WTC11 (cell line): ENCODE measurements around the gene RAPGEF3. TPM values are rescaled to one million over a fixed set of nuclear protein-coding genes. Genes with fewer than 3 reads are reported as not detected.

Source experiments
- ATAC-seq: fragments of 200-7000 bp; cut with Tn5 transposase; 2 replicates; pipeline ENCODE4 v1.10.0; 2021; ENCODE audit warnings: mild to moderate bottlenecking, moderate library complexity
- CTCF ChIA-PET: fragments of 300-600 bp; sonication (Branson Sonifier 250); formaldehyde crosslinking; loops from one replicate; lab custom pipeline; 2021; ENCODE audit warnings: antibody characterized with exemption; lab: Charles Lee
- POLR2A ChIA-PET: fragments of 350-600 bp; sonication (Branson Sonifier 250); formaldehyde crosslinking; loops from one replicate; lab custom pipeline; 2021; ENCODE audit warnings: antibody characterized with exemption; lab: Charles Lee
- DNase-seq: peaks from one replicate; pipeline ENCODE4 v3.0.0; 2021; ENCODE audit warnings: low spot score
- H3K27ac Mint-ChIP-seq: 2 replicates; pipeline ENCODE4 v1.8.0; 2021; ENCODE audit warnings: mixed read lengths
- H3K27me3 Mint-ChIP-seq: 2 replicates; pipeline ENCODE4 v1.8.0; 2021; ENCODE audit warnings: low read depth, mild to moderate bottlenecking, moderate library complexity, mixed read lengths
- H3K36me3 Mint-ChIP-seq: 2 replicates; pipeline ENCODE4 v1.8.0; 2021; ENCODE audit warnings: mixed read lengths
- H3K4me1 Mint-ChIP-seq: 2 replicates; pipeline ENCODE4 v1.8.0; 2022; ENCODE audit warnings: mixed read lengths
- H3K4me3 Mint-ChIP-seq: 2 replicates; pipeline ENCODE4 v1.8.0; 2021; ENCODE audit warnings: mild to moderate bottlenecking, moderate library complexity, mixed read lengths
- H3K9me3 Mint-ChIP-seq: 2 replicates; pipeline ENCODE4 v1.8.0; 2021; ENCODE audit warnings: mixed read lengths
- AFF4 ChIP-seq: sonication (generic); formaldehyde crosslinking; IDR thresholded peaks from 2 replicates; pipeline ENCODE4 v1.8.1; 2023; ENCODE audit warnings: mild to moderate bottlenecking, missing genetic modification reagents, borderline replicate concordance
- E2F4 ChIP-seq: sonication (generic); formaldehyde crosslinking; IDR thresholded peaks from 2 replicates; pipeline ENCODE4 v1.8.1; 2022; ENCODE audit warnings: low read depth, mild to moderate bottlenecking, moderate library complexity, missing genetic modification reagents, borderline replicate concordance
- ELF4 ChIP-seq: sonication (generic); formaldehyde crosslinking; IDR thresholded peaks from 2 replicates; pipeline ENCODE4 v1.8.1; 2022; ENCODE audit warnings: low read depth, mild to moderate bottlenecking, moderate library complexity, missing genetic modification reagents
- GTF2I ChIP-seq: fragments of 250-450 bp; sonication (Bioruptor Pico); conservative IDR thresholded peaks from 2 replicates; pipeline ENCODE4 v1.4.0; 2021; ENCODE audit warnings: mild to moderate bottlenecking
- IRF1 ChIP-seq: sonication (generic); formaldehyde crosslinking; IDR thresholded peaks from 2 replicates; pipeline ENCODE4 v1.8.0; 2023; ENCODE audit warnings: missing genetic modification reagents
- JAZF1 ChIP-seq: fragments of 250-450 bp; sonication (Bioruptor Pico); IDR thresholded peaks from 2 replicates; pipeline ENCODE4 v1.9.0; 2021; ENCODE audit warnings: moderate library complexity, mild to moderate bottlenecking, inconsistent platforms
- MLX ChIP-seq: sonication (generic); formaldehyde crosslinking; IDR thresholded peaks from 2 replicates; pipeline ENCODE4 v1.8.1; 2023; ENCODE audit warnings: mild to moderate bottlenecking, missing genetic modification reagents, moderate library complexity
- NFATC4 ChIP-seq: fragments of 250-450 bp; sonication (Bioruptor Pico); IDR thresholded peaks from 2 replicates; pipeline ENCODE4 v1.9.0; 2021; ENCODE audit warnings: mild to moderate bottlenecking
- NR2C2 ChIP-seq: sonication (generic); formaldehyde crosslinking; IDR thresholded peaks from 2 replicates; pipeline ENCODE4 v1.8.0; 2022; ENCODE audit warnings: mild to moderate bottlenecking, missing genetic modification reagents
- PRDM15 ChIP-seq: sonication (generic); formaldehyde crosslinking; IDR thresholded peaks from 2 replicates; pipeline ENCODE4 v1.8.0; 2022; ENCODE audit warnings: missing genetic modification reagents
- SOX15 ChIP-seq: fragments of 250-450 bp; sonication (Bioruptor Pico); IDR thresholded peaks from 2 replicates; pipeline ENCODE4 v1.9.0; 2021; ENCODE audit warnings: mild to moderate bottlenecking
- TEAD1 ChIP-seq: sonication (generic); formaldehyde crosslinking; IDR thresholded peaks from 2 replicates; pipeline ENCODE4 v1.8.0; 2022; ENCODE audit warnings: mild to moderate bottlenecking, missing genetic modification reagents
- ZNF121 ChIP-seq: sonication (generic); formaldehyde crosslinking; IDR thresholded peaks from 2 replicates; pipeline ENCODE4 v1.8.0; 2023; ENCODE audit warnings: missing genetic modification reagents
- ZNF532 ChIP-seq: fragments of 250-450 bp; sonication (Bioruptor Pico); IDR thresholded peaks from 2 replicates; pipeline ENCODE4 v1.9.0; 2021; ENCODE audit warnings: mild to moderate bottlenecking, borderline replicate concordance
- total RNA-seq: library from RNA; stranded (reverse); gene quantifications from 3 replicates; pipeline ENCODE4 v1.2.3, GENCODE V29; 2021

RAPGEF3 gene
- total RNA-seq, 1 experiment from 2014 or later, result 13.3 TPM

GRCh38 chr12:47712171-47712570, 46.5 kb downstream of the RAPGEF3 start:
- peaks cover 18% of the 10 kb centered on the region for H3K4me1 Mint-ChIP-seq
- DNase-seq, result no peak
- POLR2A ChIA-PET, result no interaction called here
- H3K27me3 Mint-ChIP-seq, result peaks cover 44% of the 10 kb centered on the region
- no peaks in the 10 kb centered on the region for H3K9me3 Mint-ChIP-seq
- no peak for TF ChIP-seq ZNF532 (CRISPR knock-in tag)
- TF ChIP-seq E2F4, result no peak
- no peak for TF ChIP-seq GTF2I
- no peak for TF ChIP-seq SOX15 (CRISPR knock-in tag)
- TF ChIP-seq ELF4 (CRISPR knock-in tag), result no peak
- no peak for TF ChIP-seq NFATC4
- no peak for TF ChIP-seq JAZF1
- no peak for TF ChIP-seq AFF4 (CRISPR knock-in tag)
- no peak for TF ChIP-seq ZNF121 (CRISPR knock-in tag)
- TF ChIP-seq TEAD1 (CRISPR knock-in tag), result no peak
- TF ChIP-seq IRF1, result no peak
- TF ChIP-seq NR2C2 (CRISPR knock-in tag), result no peak
- no peak for TF ChIP-seq MLX (CRISPR knock-in tag)
- TF ChIP-seq PRDM15 (CRISPR knock-in tag), result no peak
- TF ChIP-seq, all 79 proteins: peak for 0
- H3K36me3 Mint-ChIP-seq, result no peaks in the 10 kb centered on the region
- ATAC-seq, result no peak
- CTCF ChIA-PET, result interaction anchor here (2.5 to 8.3 kb wide), 2 partner anchors 28 to 126 kb away, joined by 9 to 104 read pairs; no protein-coding TSS in a partner anchor
- no peak overlapping the region for H3K4me3 Mint-ChIP-seq
- no peak overlapping the region for H3K27ac Mint-ChIP-seq
